GM23338 (cell line): ENCODE data around the gene RAB30. TPM values are rescaled to one million over a fixed set of nuclear protein-coding genes. Genes with fewer than 3 reads are reported as not detected.

Experiments used
- ATAC-seq: fragments of 200-7000 bp; cut with Tn5 transposase; 3 replicates; pipeline ENCODE4 v1.9.1; 2020
- DNase-seq: peaks from one replicate; pipeline ENCODE4 v3.0.0-alpha.2; 2015; ENCODE audit warnings: low spot score
- H2AFZ ChIP-seq: fragments of 200-600 bp; sonication (generic); 2 replicates; pipeline ENCODE4 v1.8.0; 2016; ENCODE audit warnings: antibody characterized with exemption, mild to moderate bottlenecking, moderate library complexity
- H3F3A ChIP-seq: fragments of 200-600 bp; sonication (generic); replicated peaks from 2 replicates; pipeline ENCODE4 v1.8.0; 2017; ENCODE audit warnings: antibody characterized with exemption, mixed run types, low read depth
- H3K27ac ChIP-seq: fragments of 200-600 bp; sonication (generic); 2 replicates; pipeline ENCODE4 v1.6.1; 2016; ENCODE audit warnings: low read depth
- H3K27me3 ChIP-seq: fragments of 200-600 bp; sonication (generic); 2 replicates; pipeline ENCODE4 v1.8.0; 2016; ENCODE audit warnings: mild to moderate bottlenecking, mixed run types, moderate library complexity; ENCODE audit not compliant: insufficient read depth
- H3K36me3 ChIP-seq: fragments of 200-600 bp; sonication (generic); 2 replicates; pipeline ENCODE4 v1.8.0; 2016; ENCODE audit warnings: mild to moderate bottlenecking; ENCODE audit not compliant: insufficient read depth
- H3K4me1 ChIP-seq: fragments of 200-600 bp; sonication (generic); 2 replicates; pipeline ENCODE4 v1.8.0; 2016; ENCODE audit warnings: mild to moderate bottlenecking, moderate library complexity; ENCODE audit not compliant: insufficient read depth
- H3K4me2 ChIP-seq: fragments of 200-600 bp; sonication (generic); 2 replicates; pipeline ENCODE4 v1.7.1; 2017; ENCODE audit warnings: mixed run types
- H3K4me3 ChIP-seq: fragments of 200-600 bp; sonication (generic); 2 replicates; pipeline ENCODE4 v1.6.1; 2016; ENCODE audit warnings: mixed run types
- H3K79me2 ChIP-seq: fragments of 200-600 bp; sonication (generic); replicated peaks from 2 replicates; pipeline ENCODE4 v1.8.0; 2017; ENCODE audit warnings: mild to moderate bottlenecking; ENCODE audit not compliant: insufficient read depth
- H3K9me2 ChIP-seq: fragments of 200-600 bp; sonication (generic); 2 replicates; pipeline ENCODE4 v1.8.0; 2017; ENCODE audit not compliant: insufficient read depth
- H4K20me1 ChIP-seq: fragments of 200-600 bp; sonication (generic); replicated peaks from 2 replicates; pipeline ENCODE4 v1.8.0; 2017; ENCODE audit warnings: mild to moderate bottlenecking; ENCODE audit not compliant: insufficient read depth
- H3K27ac Mint-ChIP-seq: 2 replicates; pipeline ENCODE4 v1.8.0; 2020; ENCODE audit warnings: inconsistent platforms, mild to moderate bottlenecking, moderate library complexity, mixed read lengths
- H3K27me3 Mint-ChIP-seq: 3 replicates; pipeline ENCODE4 v1.8.0; 2022; ENCODE audit warnings: low read depth, mild to moderate bottlenecking, moderate library complexity, mixed read lengths, inconsistent platforms; ENCODE audit not compliant: insufficient read depth, poor library complexity
- H3K36me3 Mint-ChIP-seq: 3 replicates; pipeline ENCODE4 v1.8.0; 2021; ENCODE audit warnings: low read depth, mild to moderate bottlenecking, inconsistent platforms, moderate library complexity, mixed read lengths
- H3K4me1 Mint-ChIP-seq: 3 replicates; pipeline ENCODE4 v1.8.0; 2020; ENCODE audit warnings: mild to moderate bottlenecking, inconsistent platforms, mixed read lengths
- H3K4me3 Mint-ChIP-seq: 3 replicates; pipeline ENCODE4 v1.8.0; 2021; ENCODE audit warnings: moderate library complexity, mild to moderate bottlenecking, inconsistent platforms, mixed read lengths
- H3K9me3 Mint-ChIP-seq: 3 replicates; pipeline ENCODE4 v1.8.0; 2020; ENCODE audit warnings: moderate library complexity, mild to moderate bottlenecking, inconsistent platforms, mixed read lengths
- CREB1 ChIP-seq: fragments of 250-450 bp; sonication (Bioruptor Pico); IDR thresholded peaks from 2 replicates; pipeline ENCODE4 v1.5.0; 2020; ENCODE audit warnings: low read depth, mild to moderate bottlenecking, moderate library complexity
- EZH2 ChIP-seq: fragments of 200-600 bp; sonication (generic); IDR thresholded peaks from one replicate; pipeline ENCODE4 v1.8.0; 2017; ENCODE audit warnings: antibody characterized with exemption, mild to moderate bottlenecking, low read depth; ENCODE audit not compliant: unreplicated experiment
- EZH2phosphoT487 ChIP-seq: fragments of 200-600 bp; sonication (generic); IDR thresholded peaks from one replicate; pipeline ENCODE4 v1.8.1; 2018; ENCODE audit warnings: antibody characterized with exemption; ENCODE audit not compliant: unreplicated experiment
- JUNB ChIP-seq: IDR thresholded peaks from one replicate; pipeline ENCODE4 v1.6.1; 2016; ENCODE audit warnings: antibody characterized with exemption; ENCODE audit not compliant: unreplicated experiment
- NANOG ChIP-seq: IDR thresholded peaks from 2 replicates; pipeline ENCODE4 v1.6.1; 2016; ENCODE audit warnings: antibody characterized with exemption, borderline replicate concordance
- POLR2AphosphoS5 ChIP-seq: IDR thresholded peaks from 2 replicates; pipeline ENCODE4 v1.6.1; 2016; ENCODE audit warnings: antibody characterized with exemption, low read depth
- STAT1 ChIP-seq: IDR thresholded peaks from one replicate; pipeline ENCODE4 v1.6.1; 2016; ENCODE audit warnings: antibody characterized with exemption; ENCODE audit not compliant: unreplicated experiment
- ZNF114 ChIP-seq: fragments of 250-450 bp; sonication (Bioruptor Pico); IDR thresholded peaks from 2 replicates; pipeline ENCODE4 v1.5.0; 2020; ENCODE audit warnings: mild to moderate bottlenecking, moderate library complexity
- ZNF331 ChIP-seq: fragments of 250-450 bp; sonication (Bioruptor Pico); IDR thresholded peaks from 2 replicates; pipeline ENCODE4 v1.5.0; 2020; ENCODE audit warnings: low read depth, mild to moderate bottlenecking, moderate library complexity
- polyA plus RNA-seq: library from polyadenylated mRNA; unstranded; fragments of >200 nt; fragmentation: Nextera tagmentation; extraction: Ambion mirVana; gene quantifications from 2 replicates; pipeline ENCODE4 v1.2.1, GENCODE V29; 2016
- total RNA-seq: library from RNA; depleted of rRNA; stranded (reverse); fragments of >200 nt; shearing (Covaris generic); gene quantifications from 2 replicates; pipeline ENCODE4 v1.2.3, GENCODE V29; 2014
- TF ChIP-seq, protein P1 (sequence below): IDR thresholded peaks from one replicate; pipeline ENCODE4 v1.6.1; 2018; ENCODE audit warnings: antibody characterized with exemption; ENCODE audit not compliant: unreplicated experiment
- TF ChIP-seq, protein P2 (sequence below): IDR thresholded peaks from 2 replicates; pipeline ENCODE4 v1.6.1; 2016; ENCODE audit warnings: antibody characterized with exemption
- TF ChIP-seq, protein P3 (sequence below), 2 experiments: fragments of 200-600 bp in 1 of 2; sonication (generic) in 1 of 2; conservative IDR thresholded peaks; 2 replicates each; pipeline versions ENCODE4 v1.5.1 to v1.6.1; 2016 to 2017; ENCODE audit warnings: antibody characterized with exemption in 2 of 2, low read depth in 2 of 2, mild to moderate bottlenecking in 2 of 2, moderate library complexity in 1 of 2
- TF ChIP-seq, protein P4 (sequence below): fragments of 250-450 bp; sonication (Bioruptor Pico); IDR thresholded peaks from 2 replicates; pipeline ENCODE4 v1.5.0; 2020; ENCODE audit warnings: mild to moderate bottlenecking, moderate library complexity

RAB30 gene
- total and polyA plus RNA-seq, 2 experiments from 2014 or later, result 3.3 to 6.6 TPM

DNA sequence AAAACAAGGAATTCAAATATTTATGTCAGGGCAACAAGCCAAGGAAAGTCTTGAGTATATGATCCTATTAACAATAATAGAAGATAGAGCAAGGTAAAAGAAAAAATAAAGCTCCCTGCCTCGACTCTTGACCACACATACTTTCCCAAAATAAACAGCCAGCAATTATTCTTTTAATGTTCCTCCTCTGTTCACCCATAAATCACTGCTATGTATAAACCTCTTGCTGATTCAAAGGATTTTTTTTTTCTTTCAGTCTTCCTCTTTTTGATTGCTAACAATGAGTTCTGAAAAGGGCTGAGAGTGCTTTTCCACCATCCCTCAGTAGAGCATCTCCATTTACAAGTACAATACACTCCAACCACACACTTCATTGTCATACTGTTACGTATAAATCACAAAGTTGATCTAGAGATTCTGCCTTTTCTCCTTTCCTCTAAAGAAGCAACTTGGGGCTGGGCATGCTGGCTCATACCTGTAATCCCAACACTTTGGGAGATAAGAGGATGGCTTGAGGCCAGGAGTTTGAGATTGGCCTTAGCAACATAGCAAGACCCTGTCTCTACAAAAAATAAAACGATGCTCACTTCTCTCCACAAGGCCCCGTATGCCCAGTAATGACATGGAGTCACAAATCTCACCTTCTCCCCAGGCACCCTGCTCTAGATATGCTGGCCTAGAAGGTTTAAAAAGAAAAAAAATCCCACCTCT, 24.0 kb downstream of the RAB30 start:
- Mint-ChIP-seq H3K36me3 (no peaks in the 10 kb centered on the region), H3K27ac (no peak overlapping the region), H3K4me3 (no peak overlapping the region), H3K4me1 (peaks cover 14% of the 10 kb centered on the region), H3K9me3 (no peaks in the 10 kb centered on the region), H3K27me3 (no peaks in the 10 kb centered on the region)
- Histone ChIP-seq H4K20me1 (no peaks in the 10 kb centered on the region), H3K79me2 (0 out of 2 replicates have a peak, but pooled peaks cover 8% of the 10 kb centered on the region), H3K9me2 (no peaks in the 10 kb centered on the region), H3K4me3 (no peak overlapping the region), H3K4me2 (no peak overlapping the region), H3F3A (no peaks in the 10 kb centered on the region), H3K36me3 (no peaks in the 10 kb centered on the region), H3K27me3 (no peaks in the 10 kb centered on the region), H3K27ac (no peak overlapping the region), H3K4me1 (peaks cover 11% of the 10 kb centered on the region), H2AFZ (no peak overlapping the region)
- ATAC-seq (no peak), DNase-seq (no peak)
- TF ChIP-seq NANOG (no peak), ZNF114 (no peak), JUNB (no peak), EZH2phosphoT487 (no peak), ZNF331 (no peak), CREB1 (CRISPR knock-in tag) (no peak), EZH2 (no peak), STAT1 (no peak), POLR2AphosphoS5 (no peak)
- TF ChIP-seq, protein P1, sequence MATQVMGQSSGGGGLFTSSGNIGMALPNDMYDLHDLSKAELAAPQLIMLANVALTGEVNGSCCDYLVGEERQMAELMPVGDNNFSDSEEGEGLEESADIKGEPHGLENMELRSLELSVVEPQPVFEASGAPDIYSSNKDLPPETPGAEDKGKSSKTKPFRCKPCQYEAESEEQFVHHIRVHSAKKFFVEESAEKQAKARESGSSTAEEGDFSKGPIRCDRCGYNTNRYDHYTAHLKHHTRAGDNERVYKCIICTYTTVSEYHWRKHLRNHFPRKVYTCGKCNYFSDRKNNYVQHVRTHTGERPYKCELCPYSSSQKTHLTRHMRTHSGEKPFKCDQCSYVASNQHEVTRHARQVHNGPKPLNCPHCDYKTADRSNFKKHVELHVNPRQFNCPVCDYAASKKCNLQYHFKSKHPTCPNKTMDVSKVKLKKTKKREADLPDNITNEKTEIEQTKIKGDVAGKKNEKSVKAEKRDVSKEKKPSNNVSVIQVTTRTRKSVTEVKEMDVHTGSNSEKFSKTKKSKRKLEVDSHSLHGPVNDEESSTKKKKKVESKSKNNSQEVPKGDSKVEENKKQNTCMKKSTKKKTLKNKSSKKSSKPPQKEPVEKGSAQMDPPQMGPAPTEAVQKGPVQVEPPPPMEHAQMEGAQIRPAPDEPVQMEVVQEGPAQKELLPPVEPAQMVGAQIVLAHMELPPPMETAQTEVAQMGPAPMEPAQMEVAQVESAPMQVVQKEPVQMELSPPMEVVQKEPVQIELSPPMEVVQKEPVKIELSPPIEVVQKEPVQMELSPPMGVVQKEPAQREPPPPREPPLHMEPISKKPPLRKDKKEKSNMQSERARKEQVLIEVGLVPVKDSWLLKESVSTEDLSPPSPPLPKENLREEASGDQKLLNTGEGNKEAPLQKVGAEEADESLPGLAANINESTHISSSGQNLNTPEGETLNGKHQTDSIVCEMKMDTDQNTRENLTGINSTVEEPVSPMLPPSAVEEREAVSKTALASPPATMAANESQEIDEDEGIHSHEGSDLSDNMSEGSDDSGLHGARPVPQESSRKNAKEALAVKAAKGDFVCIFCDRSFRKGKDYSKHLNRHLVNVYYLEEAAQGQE, result no peak
- TF ChIP-seq, protein P2, sequence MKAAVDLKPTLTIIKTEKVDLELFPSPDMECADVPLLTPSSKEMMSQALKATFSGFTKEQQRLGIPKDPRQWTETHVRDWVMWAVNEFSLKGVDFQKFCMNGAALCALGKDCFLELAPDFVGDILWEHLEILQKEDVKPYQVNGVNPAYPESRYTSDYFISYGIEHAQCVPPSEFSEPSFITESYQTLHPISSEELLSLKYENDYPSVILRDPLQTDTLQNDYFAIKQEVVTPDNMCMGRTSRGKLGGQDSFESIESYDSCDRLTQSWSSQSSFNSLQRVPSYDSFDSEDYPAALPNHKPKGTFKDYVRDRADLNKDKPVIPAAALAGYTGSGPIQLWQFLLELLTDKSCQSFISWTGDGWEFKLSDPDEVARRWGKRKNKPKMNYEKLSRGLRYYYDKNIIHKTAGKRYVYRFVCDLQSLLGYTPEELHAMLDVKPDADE, result no peak
- TF ChIP-seq, protein P3, sequence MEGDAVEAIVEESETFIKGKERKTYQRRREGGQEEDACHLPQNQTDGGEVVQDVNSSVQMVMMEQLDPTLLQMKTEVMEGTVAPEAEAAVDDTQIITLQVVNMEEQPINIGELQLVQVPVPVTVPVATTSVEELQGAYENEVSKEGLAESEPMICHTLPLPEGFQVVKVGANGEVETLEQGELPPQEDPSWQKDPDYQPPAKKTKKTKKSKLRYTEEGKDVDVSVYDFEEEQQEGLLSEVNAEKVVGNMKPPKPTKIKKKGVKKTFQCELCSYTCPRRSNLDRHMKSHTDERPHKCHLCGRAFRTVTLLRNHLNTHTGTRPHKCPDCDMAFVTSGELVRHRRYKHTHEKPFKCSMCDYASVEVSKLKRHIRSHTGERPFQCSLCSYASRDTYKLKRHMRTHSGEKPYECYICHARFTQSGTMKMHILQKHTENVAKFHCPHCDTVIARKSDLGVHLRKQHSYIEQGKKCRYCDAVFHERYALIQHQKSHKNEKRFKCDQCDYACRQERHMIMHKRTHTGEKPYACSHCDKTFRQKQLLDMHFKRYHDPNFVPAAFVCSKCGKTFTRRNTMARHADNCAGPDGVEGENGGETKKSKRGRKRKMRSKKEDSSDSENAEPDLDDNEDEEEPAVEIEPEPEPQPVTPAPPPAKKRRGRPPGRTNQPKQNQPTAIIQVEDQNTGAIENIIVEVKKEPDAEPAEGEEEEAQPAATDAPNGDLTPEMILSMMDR (conservative IDR thresholded peaks at IDR 0.05; ENCODE audit: low read depth in 2 of 2), result no peak
- TF ChIP-seq, protein P4, sequence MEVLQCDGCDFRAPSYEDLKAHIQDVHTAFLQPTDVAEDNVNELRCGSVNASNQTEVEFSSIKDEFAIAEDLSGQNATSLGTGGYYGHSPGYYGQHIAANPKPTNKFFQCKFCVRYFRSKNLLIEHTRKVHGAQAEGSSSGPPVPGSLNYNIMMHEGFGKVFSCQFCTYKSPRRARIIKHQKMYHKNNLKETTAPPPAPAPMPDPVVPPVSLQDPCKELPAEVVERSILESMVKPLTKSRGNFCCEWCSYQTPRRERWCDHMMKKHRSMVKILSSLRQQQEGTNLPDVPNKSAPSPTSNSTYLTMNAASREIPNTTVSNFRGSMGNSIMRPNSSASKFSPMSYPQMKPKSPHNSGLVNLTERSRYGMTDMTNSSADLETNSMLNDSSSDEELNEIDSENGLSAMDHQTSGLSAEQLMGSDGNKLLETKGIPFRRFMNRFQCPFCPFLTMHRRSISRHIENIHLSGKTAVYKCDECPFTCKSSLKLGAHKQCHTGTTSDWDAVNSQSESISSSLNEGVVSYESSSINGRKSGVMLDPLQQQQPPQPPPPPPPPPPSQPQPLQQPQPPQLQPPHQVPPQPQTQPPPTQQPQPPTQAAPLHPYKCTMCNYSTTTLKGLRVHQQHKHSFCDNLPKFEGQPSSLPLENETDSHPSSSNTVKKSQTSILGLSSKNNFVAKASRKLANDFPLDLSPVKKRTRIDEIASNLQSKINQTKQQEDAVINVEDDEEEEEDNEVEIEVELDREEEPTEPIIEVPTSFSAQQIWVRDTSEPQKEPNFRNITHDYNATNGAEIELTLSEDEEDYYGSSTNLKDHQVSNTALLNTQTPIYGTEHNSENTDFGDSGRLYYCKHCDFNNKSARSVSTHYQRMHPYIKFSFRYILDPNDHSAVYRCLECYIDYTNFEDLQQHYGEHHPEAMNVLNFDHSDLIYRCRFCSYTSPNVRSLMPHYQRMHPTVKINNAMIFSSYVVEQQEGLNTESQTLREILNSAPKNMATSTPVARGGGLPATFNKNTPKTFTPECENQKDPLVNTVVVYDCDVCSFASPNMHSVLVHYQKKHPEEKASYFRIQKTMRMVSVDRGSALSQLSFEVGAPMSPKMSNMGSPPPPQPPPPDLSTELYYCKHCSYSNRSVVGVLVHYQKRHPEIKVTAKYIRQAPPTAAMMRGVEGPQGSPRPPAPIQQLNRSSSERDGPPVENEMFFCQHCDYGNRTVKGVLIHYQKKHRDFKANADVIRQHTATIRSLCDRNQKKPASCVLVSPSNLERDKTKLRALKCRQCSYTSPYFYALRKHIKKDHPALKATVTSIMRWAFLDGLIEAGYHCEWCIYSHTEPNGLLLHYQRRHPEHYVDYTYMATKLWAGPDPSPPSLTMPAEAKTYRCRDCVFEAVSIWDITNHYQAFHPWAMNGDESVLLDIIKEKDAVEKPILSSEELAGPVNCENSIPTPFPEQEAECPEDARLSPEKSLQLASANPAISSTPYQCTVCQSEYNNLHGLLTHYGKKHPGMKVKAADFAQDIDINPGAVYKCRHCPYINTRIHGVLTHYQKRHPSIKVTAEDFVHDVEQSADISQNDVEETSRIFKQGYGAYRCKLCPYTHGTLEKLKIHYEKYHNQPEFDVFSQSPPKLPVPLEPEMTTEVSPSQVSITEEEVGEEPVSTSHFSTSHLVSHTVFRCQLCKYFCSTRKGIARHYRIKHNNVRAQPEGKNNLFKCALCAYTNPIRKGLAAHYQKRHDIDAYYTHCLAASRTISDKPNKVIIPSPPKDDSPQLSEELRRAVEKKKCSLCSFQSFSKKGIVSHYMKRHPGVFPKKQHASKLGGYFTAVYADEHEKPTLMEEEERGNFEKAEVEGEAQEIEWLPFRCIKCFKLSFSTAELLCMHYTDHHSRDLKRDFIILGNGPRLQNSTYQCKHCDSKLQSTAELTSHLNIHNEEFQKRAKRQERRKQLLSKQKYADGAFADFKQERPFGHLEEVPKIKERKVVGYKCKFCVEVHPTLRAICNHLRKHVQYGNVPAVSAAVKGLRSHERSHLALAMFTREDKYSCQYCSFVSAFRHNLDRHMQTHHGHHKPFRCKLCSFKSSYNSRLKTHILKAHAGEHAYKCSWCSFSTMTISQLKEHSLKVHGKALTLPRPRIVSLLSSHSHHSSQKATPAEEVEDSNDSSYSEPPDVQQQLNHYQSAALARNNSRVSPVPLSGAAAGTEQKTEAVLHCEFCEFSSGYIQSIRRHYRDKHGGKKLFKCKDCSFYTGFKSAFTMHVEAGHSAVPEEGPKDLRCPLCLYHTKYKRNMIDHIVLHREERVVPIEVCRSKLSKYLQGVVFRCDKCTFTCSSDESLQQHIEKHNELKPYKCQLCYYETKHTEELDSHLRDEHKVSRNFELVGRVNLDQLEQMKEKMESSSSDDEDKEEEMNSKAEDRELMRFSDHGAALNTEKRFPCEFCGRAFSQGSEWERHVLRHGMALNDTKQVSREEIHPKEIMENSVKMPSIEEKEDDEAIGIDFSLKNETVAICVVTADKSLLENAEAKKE (CRISPR knock-in tag), result no peak
